ENCODE results near the gene FGR. TPM values are rescaled to one million over a fixed set of nuclear protein-coding genes. Genes with fewer than 3 reads are reported as not detected.

FGR gene
- total and polyA plus RNA-seq, 2 of the 13 experiments (the other 11 are each of a cell fraction or from before 2014, with no cell fraction given) = not detected

- 0 out of 2 replicates have a peak, but pooled peaks have one; percentile 19 for TF ChIP-seq ARID5B (CRISPR knock-in tag; IDR thresholded peaks at IDR 0.05)
- no peak for TF ChIP-seq CREB3 (CRISPR knock-in tag; IDR thresholded peaks at IDR 0.05)
- TF ChIP-seq CEBPB (IDR thresholded peaks at IDR 0.05; ENCODE audit: borderline replicate concordance, low read depth, low read length) = peak; percentile 67; the same call in 1 of the 2 replicates
- TF ChIP-seq RFX5 (IDR thresholded peaks at IDR 0.05; ENCODE audit: low read depth, low read length) = no peak
- no peak for TF ChIP-seq KDM3A (CRISPR knock-in tag; IDR thresholded peaks at IDR 0.05; ENCODE audit: low read depth)
- TF ChIP-seq SPEN (CRISPR knock-in tag; IDR thresholded peaks at IDR 0.05; ENCODE audit: low read depth) = peak; percentile 54; the same call in 1 of the 2 replicates
- TF ChIP-seq KAT2B (IDR thresholded peaks at IDR 0.05; ENCODE audit: borderline replicate concordance, low read depth, low read length) = no peak
- no peak for TF ChIP-seq PRDM15 (CRISPR knock-in tag; IDR thresholded peaks at IDR 0.05)
- TF ChIP-seq PHB2 (IDR thresholded peaks at IDR 0.05; ENCODE audit: partially characterized antibody) = no peak
- TF ChIP-seq ZBTB14 (CRISPR knock-in tag; IDR thresholded peaks at IDR 0.05) = no peak
- no peak for TF ChIP-seq NFKB2 (CRISPR knock-in tag; IDR thresholded peaks at IDR 0.05; ENCODE audit: borderline replicate concordance)
- no peak for TF ChIP-seq CHCHD3 (CRISPR knock-in tag; IDR thresholded peaks at IDR 0.05)
Measured at GRCh38 chr1:27659497-27660299, 24.7 kb upstream of the FGR start (continued).
